ENCODE data around the gene ITGB6. TPM values are rescaled to one million over a fixed set of nuclear protein-coding genes. Genes with fewer than 3 reads are reported as not detected.

ITGB6 gene
- total RNA-seq, 2 donors from 2014 or later = not detected

DNA sequence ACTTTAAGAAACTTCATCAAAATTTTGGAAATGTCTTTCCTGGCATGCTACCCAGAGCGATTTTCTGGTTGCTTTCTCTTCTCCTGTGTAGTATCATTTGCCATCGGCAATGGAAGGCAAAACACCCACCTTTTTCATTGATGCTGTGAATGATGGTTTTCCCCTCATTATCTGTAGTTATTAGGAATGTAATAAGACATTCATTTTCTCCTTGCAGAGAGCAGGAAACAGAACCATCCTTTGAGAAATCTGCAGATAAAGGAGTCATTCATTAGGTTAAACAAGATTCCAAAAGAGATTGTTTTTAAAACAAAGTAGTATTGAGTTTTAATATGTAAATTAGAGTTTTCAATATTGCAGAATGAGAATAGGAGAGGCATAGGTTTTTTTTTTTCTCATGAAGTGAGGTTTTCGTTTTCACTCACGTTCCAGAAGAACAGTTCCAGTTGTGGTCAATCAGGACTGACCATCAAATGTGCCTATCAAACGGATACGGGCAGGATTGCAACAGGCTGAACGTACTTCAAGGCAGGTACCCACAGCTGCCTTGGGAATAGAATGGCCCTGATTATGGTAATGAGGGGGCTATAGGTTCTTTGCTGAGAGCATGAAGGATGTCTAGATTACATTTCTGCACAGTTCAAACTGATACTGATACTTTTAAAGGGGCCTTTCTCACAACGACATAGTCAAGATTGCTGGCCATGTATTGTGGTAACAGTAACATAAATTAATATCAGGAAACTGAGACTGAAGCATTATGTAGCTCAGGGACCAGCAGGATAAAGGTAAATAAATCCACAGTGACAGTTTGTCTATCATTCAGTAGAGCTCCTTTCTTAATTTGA is 87.9 kb downstream of the ITGB6 start:
- DNase-seq (ENCODE audit: low spot score) = no peak
- intact Hi-C loops (cut with DNase I) = no loop called here

GRCh38 chr2:160110674-160111239 is 89.3 kb downstream of the ITGB6 start:
- DNase-seq (ENCODE audit: low spot score) = no peak
- intact Hi-C loops (cut with DNase I) = no loop called here

DNA sequence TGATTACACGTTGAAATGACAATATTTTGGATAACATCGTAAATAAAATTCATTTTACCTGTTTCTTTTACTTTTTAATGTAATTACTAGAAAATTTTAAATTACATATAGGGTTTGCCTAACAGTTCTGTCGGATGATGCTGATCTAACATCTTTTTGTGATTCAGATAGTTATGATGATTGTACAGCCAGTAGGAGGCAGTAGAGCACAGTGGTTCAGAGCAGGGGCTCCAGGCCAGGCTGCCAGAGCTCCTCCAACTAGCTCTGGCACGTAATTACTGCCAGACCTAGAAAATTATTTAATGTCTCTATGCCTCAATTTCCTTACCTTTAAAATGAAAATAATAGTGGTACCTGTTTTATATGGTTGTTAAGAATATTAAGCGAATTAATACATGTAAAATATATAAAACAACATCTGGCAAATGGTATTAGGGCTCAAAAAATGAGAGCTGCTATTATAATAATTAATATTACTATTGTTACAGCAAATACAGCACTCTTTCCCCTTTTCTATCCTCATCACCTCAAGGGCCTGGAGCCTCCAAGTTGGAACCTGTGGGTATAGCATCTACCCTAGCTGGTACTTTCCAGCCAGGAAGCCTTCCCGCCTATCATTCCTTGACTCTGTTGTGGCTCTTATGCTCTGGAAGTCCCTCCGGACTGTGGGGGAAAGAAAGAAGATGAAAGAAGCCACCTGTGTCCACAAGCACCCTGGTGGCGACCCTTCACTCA is 90.0 kb downstream of the ITGB6 start:
- DNase-seq (ENCODE audit: low spot score) = peak; percentile 82
- intact Hi-C loops (cut with DNase I) = loop anchor here in 1 of 2 donors (10.0 kb wide), 1 partner anchor 885 kb away; no protein-coding TSS in a partner anchor

GRCh38 chr2:160109243-160109642 is 90.8 kb downstream of the ITGB6 start:
- intact Hi-C loops (cut with DNase I) = loop anchor here in 1 of 2 donors (10.0 kb wide), 1 partner anchor 886 kb away; no protein-coding TSS in a partner anchor
- no peak for DNase-seq (ENCODE audit: low spot score)

DNA sequence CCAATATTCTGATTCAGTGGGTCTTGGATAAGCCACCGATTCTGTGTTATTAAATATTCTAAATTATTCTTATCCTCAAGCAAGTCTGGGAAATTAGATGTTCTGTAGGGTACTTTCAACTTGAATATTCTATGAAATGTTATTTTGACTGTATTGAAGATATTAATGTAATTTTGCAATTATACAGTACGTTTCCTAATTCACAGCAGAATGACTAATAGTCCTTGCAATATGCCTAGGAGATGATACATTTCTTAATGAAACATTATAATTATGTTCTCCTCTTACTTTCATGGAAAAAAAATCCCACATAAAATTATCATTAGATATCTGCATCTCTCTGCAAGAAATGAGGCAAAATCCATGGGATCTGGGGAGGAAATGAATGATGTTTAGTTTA is 91.4 kb downstream of the ITGB6 start:
- no peak for DNase-seq (ENCODE audit: low spot score)
- intact Hi-C loops (cut with DNase I) = loop anchor here in 1 of 2 donors (10.0 kb wide), 1 partner anchor 886 kb away; no protein-coding TSS in a partner anchor

DNA sequence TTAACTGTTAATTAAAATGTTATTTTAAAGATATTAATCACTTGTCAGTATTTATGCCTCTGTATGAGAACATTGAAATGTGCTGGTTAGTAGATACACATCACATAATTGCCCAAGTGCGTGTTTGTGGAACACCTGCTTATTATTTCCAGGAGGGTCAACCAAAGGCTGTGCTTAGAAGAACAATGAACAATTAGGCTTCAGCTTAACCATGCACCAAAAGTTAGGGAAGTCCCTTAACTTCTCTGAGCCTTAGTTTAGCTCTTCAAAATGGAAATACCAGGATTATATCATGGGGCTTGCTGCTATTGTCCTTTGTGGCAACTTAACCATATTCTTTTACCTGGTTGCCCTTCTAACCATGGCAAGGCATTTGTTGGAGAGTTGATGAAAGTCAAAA is 94.7 kb downstream of the ITGB6 start:
- intact Hi-C loops (cut with DNase I) = loop anchor here in 1 of 2 donors (10.0 kb wide), 1 partner anchor 889 kb away; no protein-coding TSS in a partner anchor
- DNase-seq (ENCODE audit: low spot score) = no peak

DNA sequence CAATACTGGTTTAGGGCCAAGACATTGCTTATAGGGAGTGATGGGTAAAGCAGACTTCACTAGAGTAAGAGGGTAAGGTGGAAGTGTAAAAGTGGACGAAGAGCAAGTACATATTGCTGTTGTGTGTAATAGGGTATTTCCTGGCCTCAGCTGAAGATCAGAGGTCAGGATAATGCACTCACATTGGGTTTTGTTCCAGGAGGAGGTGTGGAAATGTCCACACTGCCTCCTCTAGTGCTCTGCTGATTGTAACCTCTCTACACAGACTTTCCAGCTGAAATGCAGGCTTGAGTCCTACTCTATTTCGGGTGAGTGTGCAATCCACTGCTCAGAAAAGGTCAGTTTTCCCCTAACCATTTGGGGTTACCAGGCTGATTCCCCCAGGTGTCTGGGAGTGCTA is 96.0 kb downstream of the ITGB6 start:
- intact Hi-C loops (cut with DNase I) = loop anchor here in 1 of 2 donors (10.0 kb wide), 1 partner anchor 891 kb away; no protein-coding TSS in a partner anchor
- no peak for DNase-seq (ENCODE audit: low spot score)

DNA sequence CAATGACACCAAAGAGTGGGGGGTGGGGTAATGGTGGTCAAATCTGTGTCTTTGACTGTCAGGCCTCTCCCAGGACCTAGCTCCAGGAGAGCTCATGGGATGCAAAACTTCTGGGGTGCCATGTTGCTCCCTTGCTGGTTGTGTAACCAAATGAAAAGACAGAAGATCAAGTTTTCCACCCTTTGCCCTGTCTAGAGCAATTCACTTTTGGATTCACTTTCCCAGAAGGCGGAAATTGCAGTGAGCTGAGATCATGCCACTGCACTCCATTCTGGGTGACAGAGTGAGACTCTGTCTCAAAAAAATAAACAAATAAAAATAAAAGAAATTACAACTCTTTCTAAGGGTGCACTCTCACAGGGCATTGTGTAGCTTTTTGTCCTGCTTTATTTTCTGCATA is 102.7 kb downstream of the ITGB6 start:
- intact Hi-C loops (cut with DNase I) = no loop called here
- DNase-seq (ENCODE audit: low spot score) = no peak

DNA sequence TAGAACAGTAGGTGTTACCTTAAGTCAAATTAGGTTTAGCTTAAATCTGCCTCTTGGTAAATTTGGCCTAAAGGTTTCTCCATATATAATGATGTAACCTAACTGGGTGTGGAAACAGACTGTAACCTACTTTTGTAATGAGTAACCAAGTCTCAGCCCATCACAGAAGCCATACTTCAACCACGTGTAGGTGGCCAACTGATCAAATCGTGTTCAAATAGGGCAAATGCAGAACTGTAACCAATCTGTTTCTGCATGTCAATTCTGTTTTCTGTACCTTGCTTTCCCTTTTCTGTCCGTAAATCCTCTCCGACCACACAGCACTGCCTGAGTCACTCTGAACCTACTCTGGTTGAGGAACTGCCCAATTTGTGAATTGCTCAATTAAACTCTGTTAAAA is 103.7 kb downstream of the ITGB6 start:
- intact Hi-C loops (cut with DNase I) = no loop called here
- DNase-seq (ENCODE audit: low spot score) = no peak

GRCh38 chr2:160092445-160092844 is 107.6 kb downstream of the ITGB6 start:
- intact Hi-C loops (cut with DNase I) = no loop called here
- DNase-seq (ENCODE audit: low spot score) = no peak

- no peak for DNase-seq (ENCODE audit: low spot score)
- intact Hi-C loops (cut with DNase I) = no loop called here
Measured at GRCh38 chr2:160091381-160091780, 108.7 kb downstream of the ITGB6 start.

- intact Hi-C loops (cut with DNase I) = no loop called here
- no peak for DNase-seq (ENCODE audit: low spot score)
Measured at GRCh38 chr2:160087854-160088745, 112.0 kb downstream of the ITGB6 start.

DNA sequence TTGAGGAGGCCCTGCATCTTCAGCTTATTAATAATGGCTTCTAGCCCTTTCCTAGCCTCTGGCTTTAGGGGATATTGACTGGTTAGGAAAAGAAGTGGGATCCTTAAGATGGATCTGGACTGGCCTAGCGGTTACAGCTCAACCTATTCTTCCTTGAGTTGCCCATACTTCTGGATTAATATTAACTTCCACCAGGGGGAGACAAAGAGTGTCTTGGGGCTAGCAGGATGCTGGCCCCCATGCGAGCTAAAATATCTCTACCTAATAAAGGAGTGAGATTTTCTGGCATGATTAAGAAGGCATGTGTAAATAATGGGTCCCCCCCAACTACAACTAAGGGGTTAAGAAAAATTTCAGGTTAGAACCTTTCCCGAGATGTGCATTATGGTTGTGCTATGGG is 114.4 kb downstream of the ITGB6 start:
- intact Hi-C loops (cut with DNase I) = no loop called here
- no peak for DNase-seq (ENCODE audit: low spot score)

DNA sequence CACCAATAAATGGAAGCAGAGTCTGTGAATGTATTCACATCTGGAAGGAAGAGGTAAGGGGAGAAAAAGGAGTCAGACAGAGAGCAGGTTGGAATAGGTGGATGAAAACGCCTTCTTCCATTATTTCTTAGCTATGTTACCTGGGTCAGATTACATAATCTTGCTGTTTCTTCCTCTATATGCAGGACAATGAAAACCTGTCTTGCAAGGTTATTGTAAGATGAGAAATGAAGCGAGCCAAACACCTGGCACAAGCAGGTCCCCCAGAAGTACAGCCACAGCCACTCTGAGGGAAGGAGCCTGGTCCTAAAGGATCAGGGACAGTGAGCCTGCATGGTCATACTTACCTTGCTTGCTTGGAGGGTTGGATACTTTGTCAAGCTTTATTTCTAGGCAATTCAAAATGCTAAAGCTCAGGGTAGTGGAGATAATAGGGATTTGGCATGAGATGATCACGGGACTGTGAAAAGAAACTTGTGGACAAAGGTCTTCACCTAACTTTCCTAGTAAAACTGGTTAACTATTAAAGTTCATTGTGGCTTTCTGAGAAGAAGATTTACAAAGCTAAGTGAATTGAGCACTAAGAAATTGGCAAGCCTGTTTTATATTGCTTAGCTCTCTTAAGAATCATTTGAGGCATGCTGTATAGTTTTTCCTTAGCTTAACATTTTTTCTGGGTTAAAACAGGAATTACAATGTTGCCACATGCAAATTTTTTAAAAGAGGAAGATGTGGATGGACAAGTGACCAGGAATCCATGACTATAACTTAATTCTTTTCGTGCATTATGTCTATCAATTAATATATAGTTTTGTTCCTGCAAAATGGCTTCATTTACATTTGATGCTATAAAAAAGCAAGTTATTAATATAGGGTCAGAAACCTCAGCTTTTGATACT is 121.9 kb downstream of the ITGB6 start:
- DNase-seq (ENCODE audit: low spot score) = no peak
- intact Hi-C loops (cut with DNase I) = no loop called here

GRCh38 chr2:160076914-160077313 is 123.2 kb downstream of the ITGB6 start:
- no peak for DNase-seq (ENCODE audit: low spot score)
- intact Hi-C loops (cut with DNase I) = no loop called here

GRCh38 chr2:160076241-160076640 is 123.8 kb downstream of the ITGB6 start:
- intact Hi-C loops (cut with DNase I) = no loop called here
- DNase-seq (ENCODE audit: low spot score) = no peak

GRCh38 chr2:160075171-160075570 is 124.9 kb downstream of the ITGB6 start:
- DNase-seq (ENCODE audit: low spot score) = no peak
- intact Hi-C loops (cut with DNase I) = no loop called here

DNA sequence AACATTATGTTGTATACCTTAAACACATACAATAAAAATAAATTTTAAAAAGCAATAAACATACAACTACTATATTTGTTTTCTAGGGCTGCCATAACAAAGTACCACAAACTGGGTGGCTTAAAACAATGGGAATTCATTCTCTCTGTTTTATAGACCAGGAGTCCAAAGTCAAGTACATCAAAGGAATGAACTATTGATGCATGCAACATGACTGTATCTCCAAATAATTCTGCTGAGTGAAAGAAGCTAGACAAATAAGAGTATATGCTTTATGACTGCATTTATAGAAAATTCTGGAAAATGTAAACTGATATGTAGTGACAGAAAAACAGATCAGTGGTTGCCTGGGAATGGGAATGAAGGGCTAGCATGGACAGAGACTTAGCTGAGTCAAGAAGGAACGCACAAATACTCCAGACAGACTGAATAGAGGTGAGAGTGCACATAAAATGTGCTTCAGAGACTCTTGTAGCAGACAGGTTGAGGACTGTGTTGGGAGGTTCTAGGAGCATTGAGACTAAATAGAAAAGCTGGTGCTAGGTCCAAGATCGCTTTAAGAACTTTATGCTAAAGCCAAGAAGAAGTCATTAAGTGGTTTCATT is 126.7 kb downstream of the ITGB6 start:
- no peak for DNase-seq (ENCODE audit: low spot score)
- intact Hi-C loops (cut with DNase I) = no loop called here
